T-helper 1 cell treated with Interleukin-12 subunit alpha and Interleukin-12 subunit beta and Interleukin-4 antibody, amounts not matched to agents 30 μg/mL and 1 μg/mL, for 36 hours (primary cell): ENCODE data around the gene MS4A6E.
"Not testable (repeated sequence)": the region's sequence is repeated elsewhere in the genome, so short reads cannot be mapped to it uniquely, and the experiment has no call there.

Source experiments
- H3K27ac Mint-ChIP-seq: one replicate; pipeline ENCODE4 v1.8.0; 2021; ENCODE audit warnings: mild to moderate bottlenecking, mixed read lengths
- H3K27me3 Mint-ChIP-seq: one replicate; pipeline ENCODE4 v1.8.0; 2021; ENCODE audit warnings: low read depth, mixed read lengths
- H3K36me3 Mint-ChIP-seq: one replicate; pipeline ENCODE4 v1.8.0; 2021; ENCODE audit warnings: low read depth, mixed read lengths
- H3K4me1 Mint-ChIP-seq: one replicate; pipeline ENCODE4 v1.8.0; 2021; ENCODE audit warnings: low read depth, mixed read lengths
- H3K4me3 Mint-ChIP-seq: one replicate; pipeline ENCODE4 v1.8.0; 2021; ENCODE audit warnings: mild to moderate bottlenecking, moderate library complexity, mixed read lengths
- H3K9me3 Mint-ChIP-seq: one replicate; pipeline ENCODE4 v1.8.0; 2021; ENCODE audit warnings: mixed read lengths

The MS4A6E gene, protein sequence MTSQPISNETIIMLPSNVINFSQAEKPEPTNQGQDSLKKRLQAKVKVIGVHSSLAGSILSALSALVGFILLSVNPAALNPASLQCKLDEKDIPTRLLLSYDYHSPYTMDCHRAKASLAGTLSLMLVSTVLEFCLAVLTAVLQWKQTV

GRCh38 chr11:60326955-60327354, at the start of gene MS4A6E:
Gene MS4A6E, plus strand, starts transcription at chr11:60327255. Its CDS starts 7,641 bp downstream, at chr11:60334896.
- no peaks in the 10 kb centered on the region for H3K36me3 Mint-ChIP-seq
- no peak within 1 kb of the TSS for H3K4me3 Mint-ChIP-seq
- H3K9me3 Mint-ChIP-seq: peaks cover 11% of the 10 kb centered on the region
- H3K27ac Mint-ChIP-seq: no peak within 1 kb of the TSS
- no peaks in the 10 kb centered on the region for H3K27me3 Mint-ChIP-seq
- no peaks in the 10 kb centered on the region for H3K4me1 Mint-ChIP-seq

DNA sequence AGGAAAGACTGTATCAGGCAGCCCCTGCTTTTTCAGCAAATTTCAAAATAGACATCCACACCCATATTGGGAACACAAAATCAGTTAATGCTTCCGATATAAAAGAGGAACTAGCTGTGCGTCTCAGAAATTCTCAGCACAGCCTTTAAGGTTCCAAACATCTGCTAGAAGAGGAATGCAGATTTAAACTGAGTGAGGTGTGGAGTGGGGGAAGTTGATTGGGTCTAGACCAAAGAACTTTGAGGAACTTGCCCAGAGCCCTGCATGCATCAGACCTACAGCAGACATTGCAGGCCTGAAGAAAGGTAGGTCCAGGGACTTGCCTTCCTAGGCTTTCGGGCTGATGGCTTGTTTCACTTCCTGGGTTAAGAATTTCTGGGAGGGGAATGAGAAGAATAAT, 46.6 kb upstream of the MS4A6E start, which contains the start of gene MS4A4A:
TSS of gene MS4A4A (plus strand) at position 255 of the 400 bp plus-strand sequence. CDS start at position 265, 10 bp downstream.
- Mint-ChIP-seq H3K36me3 (no peaks in the 10 kb centered on the region), H3K4me1 (no peaks in the 10 kb centered on the region), H3K27ac (no peak within 1 kb of the TSS), H3K9me3 (no peaks in the 10 kb centered on the region), H3K4me3 (no peak within 1 kb of the TSS), H3K27me3 (no peaks in the 10 kb centered on the region)

DNA sequence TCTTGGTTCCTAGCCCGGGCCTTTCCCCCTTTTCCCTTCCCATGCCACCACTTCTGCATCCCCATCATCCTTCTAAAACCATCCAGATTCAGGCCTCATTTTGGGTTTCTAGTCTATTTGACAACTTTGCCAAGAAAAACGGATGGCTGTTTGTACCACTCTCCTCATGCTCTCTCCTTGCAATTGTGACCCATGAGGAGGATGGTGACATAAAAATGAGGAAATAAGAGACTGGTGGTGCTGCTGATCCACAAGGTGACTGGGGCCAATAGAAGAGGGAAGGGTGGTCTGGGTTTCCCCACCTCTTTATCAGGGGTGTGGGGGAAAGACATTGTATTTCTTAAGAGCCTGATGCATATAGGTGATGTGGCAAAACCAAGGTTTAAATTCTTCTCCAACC, 45.6 kb upstream of the MS4A6E start:
- H3K9me3 Mint-ChIP-seq: no peaks in the 10 kb centered on the region
- no peaks in the 10 kb centered on the region for H3K4me1 Mint-ChIP-seq
- H3K27me3 Mint-ChIP-seq: no peaks in the 10 kb centered on the region
- no peaks in the 10 kb centered on the region for H3K36me3 Mint-ChIP-seq
- no peak overlapping the region for H3K4me3 Mint-ChIP-seq
- H3K27ac Mint-ChIP-seq: no peak overlapping the region

DNA sequence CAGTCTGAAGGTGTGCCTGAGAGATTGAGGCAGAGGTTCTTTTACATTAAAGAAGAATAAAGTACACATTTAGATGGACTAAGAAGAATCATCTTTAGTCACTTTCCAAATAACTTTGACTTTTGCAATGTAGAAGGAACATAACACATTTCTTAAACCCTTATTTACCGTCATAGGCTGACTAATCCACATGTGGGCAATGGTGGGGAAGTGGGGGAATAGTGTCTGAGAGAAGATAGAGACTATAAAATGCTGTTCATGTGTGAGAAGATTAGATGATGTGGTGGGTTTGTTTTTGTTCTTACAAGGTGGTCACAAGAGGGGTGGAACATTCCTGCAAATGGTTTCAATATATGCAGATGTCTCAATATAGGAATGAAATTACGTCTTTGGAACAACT, 44.8 kb upstream of the MS4A6E start:
- no peak overlapping the region for H3K4me3 Mint-ChIP-seq
- no peaks in the 10 kb centered on the region for H3K27me3 Mint-ChIP-seq
- no peaks in the 10 kb centered on the region for H3K36me3 Mint-ChIP-seq
- H3K27ac Mint-ChIP-seq: no peak overlapping the region
- no peaks in the 10 kb centered on the region for H3K9me3 Mint-ChIP-seq
- H3K4me1 Mint-ChIP-seq: no peaks in the 10 kb centered on the region

GRCh38 chr11:60285411-60286126, 41.5 kb upstream of the MS4A6E start:
- H3K27ac Mint-ChIP-seq, H3K27me3 Mint-ChIP-seq, H3K4me1 Mint-ChIP-seq, H3K9me3 Mint-ChIP-seq, H3K36me3 Mint-ChIP-seq, H3K4me3 Mint-ChIP-seq: not testable (repeated sequence)

DNA sequence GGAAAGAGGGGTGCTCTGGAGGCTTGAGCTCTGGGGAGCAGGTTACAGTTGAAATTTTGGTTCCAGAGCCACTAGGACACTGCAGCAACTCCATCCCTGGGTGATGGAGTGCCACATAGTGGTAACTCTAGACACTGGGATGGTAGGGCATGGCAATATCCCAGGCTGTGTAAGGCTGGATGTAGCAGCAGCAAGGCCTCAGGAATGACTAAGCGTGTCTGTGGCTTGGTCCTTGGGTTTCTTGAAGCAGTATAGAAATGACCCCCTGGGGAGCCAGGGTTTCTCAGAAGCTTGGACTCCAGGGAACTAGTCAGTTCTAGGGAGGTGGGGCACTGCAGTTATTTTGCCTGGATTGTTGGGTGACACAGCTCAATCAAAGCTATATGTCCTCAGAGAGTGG, 38.5 kb upstream of the MS4A6E start:
- Mint-ChIP-seq H3K27me3 (no peaks in the 10 kb centered on the region), H3K9me3 (no peaks in the 10 kb centered on the region), H3K36me3 (no peaks in the 10 kb centered on the region), H3K4me1 (no peaks in the 10 kb centered on the region), H3K4me3 (no peak overlapping the region), H3K27ac (no peak overlapping the region)

- Mint-ChIP-seq H3K4me3 (no peak overlapping the region), H3K4me1 (no peaks in the 10 kb centered on the region), H3K9me3 (no peaks in the 10 kb centered on the region), H3K27me3 (no peaks in the 10 kb centered on the region), H3K27ac (no peak overlapping the region), H3K36me3 (no peaks in the 10 kb centered on the region)
These were observed 34.9 kb upstream of the MS4A6E start for GRCh38 chr11:60292145-60292544.

DNA sequence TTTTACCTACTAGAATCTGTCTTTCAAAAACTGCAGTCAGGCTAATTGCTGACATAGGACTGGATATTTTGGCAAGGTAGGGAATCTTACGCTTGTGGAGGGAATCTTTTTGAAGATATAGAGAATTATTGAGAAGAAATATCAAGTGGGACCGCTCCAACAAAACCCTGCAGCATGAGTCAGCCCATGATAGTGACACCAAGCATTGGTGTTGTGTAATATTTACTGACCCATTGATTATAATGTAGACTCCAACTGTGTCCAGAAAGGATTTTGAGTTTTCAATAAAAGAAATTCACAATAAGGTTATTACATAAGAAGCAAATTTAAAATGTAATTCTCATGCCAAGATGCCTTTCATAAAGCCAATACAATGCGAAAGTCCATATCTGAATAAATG, 25.9 kb upstream of the MS4A6E start:
- H3K27me3 Mint-ChIP-seq: no peaks in the 10 kb centered on the region
- no peaks in the 10 kb centered on the region for H3K9me3 Mint-ChIP-seq
- H3K4me3 Mint-ChIP-seq: no peak overlapping the region
- H3K4me1 Mint-ChIP-seq: no peaks in the 10 kb centered on the region
- no peaks in the 10 kb centered on the region for H3K36me3 Mint-ChIP-seq
- no peak overlapping the region for H3K27ac Mint-ChIP-seq

GRCh38 chr11:60301884-60302283, 25.2 kb upstream of the MS4A6E start:
- H3K9me3 Mint-ChIP-seq, H3K4me1 Mint-ChIP-seq, H3K4me3 Mint-ChIP-seq, H3K27ac Mint-ChIP-seq, H3K36me3 Mint-ChIP-seq, H3K27me3 Mint-ChIP-seq: not testable (repeated sequence)

DNA sequence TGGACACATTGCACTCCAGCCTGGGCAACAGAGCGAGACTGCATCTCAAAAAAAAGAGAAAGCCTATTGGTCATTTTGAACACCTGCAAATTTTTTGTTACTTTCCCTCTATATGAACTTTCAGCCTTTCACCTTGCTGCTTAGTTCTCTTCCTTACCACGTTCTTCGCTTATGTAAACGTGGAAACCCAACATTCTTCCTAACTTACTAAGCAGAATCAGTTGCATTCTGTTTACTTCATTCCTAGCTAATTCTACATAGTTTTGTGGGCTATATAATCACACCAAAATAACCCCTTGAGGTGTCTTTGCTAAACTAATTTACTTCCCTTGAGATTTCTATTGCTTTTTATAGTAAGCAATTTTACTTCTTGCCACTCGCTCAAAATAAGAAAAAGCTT, 23.4 kb upstream of the MS4A6E start:
- H3K27me3 Mint-ChIP-seq: no peaks in the 10 kb centered on the region
- no peaks in the 10 kb centered on the region for H3K4me1 Mint-ChIP-seq
- no peaks in the 10 kb centered on the region for H3K36me3 Mint-ChIP-seq
- no peak overlapping the region for H3K4me3 Mint-ChIP-seq
- H3K9me3 Mint-ChIP-seq: no peaks in the 10 kb centered on the region
- H3K27ac Mint-ChIP-seq: no peak overlapping the region

DNA sequence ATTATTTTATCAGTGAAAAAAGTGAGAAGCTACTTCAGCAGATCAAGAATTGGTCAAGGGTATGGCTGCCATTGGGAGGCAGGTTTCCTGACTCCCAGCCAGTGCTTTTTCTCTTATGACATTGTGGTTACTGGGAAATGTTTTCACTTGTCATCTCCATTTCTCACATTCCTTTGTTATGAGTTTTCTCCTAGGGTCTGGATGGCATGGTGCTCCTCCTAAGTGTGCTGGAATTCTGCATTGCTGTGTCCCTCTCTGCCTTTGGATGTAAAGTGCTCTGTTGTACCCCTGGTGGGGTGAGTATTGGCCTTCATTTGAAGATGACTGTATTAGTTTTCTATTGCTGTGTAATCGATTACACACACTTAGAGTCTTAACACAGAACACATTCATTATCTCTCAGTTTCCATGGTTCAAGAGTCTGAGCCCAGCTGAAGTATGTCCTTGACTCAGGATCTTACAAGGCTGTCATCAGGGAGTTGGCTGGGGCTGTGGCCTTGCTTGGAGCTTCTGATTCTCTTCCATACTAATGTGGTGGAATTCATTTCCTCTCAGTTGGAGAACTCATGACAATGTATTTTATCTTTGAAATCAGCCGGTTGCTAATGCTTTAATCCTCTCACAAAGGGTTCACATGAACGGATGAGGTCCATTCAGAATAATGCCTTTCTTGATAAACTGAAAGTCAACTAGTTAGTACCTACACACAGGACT, 21.0 kb upstream of the MS4A6E start:
- Mint-ChIP-seq H3K27me3 (no peaks in the 10 kb centered on the region), H3K36me3 (no peaks in the 10 kb centered on the region), H3K27ac (no peak overlapping the region), H3K9me3 (no peaks in the 10 kb centered on the region), H3K4me3 (no peak overlapping the region), H3K4me1 (no peaks in the 10 kb centered on the region)

DNA sequence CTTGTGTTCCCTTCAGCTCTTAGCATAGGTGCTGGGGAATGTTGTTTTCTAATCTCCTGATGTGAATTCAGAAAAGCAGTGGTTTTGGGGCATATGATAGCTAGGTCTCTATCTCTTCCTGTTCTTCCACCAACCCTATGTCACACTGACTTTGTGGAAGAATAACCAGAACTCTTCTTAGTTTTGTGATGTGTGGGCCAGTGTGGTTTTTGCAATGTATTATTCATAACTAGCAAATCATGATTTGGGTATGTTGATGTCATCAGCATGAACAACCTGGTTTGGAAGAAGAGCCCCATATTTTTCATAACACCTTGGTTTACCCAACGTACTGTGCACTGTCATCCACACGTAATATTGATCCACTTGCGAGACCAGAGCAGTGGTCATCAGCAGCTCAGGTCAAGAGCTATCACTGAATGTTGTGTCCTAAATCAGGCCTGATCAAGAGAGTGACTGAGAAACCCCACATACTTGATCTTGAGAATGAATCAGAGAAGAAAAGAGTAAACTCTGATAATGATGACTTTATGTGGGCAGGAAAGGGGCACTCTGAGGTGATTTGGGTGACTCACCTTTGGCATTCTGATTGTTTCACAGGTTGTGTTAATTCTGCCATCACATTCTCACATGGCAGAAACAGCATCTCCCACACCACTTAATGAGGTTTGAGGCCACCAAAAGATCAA, 19.4 kb upstream of the MS4A6E start:
- Mint-ChIP-seq H3K4me1 (no peaks in the 10 kb centered on the region), H3K36me3 (no peaks in the 10 kb centered on the region), H3K9me3 (no peaks in the 10 kb centered on the region), H3K4me3 (no peak overlapping the region), H3K27me3 (no peaks in the 10 kb centered on the region), H3K27ac (no peak overlapping the region)

DNA sequence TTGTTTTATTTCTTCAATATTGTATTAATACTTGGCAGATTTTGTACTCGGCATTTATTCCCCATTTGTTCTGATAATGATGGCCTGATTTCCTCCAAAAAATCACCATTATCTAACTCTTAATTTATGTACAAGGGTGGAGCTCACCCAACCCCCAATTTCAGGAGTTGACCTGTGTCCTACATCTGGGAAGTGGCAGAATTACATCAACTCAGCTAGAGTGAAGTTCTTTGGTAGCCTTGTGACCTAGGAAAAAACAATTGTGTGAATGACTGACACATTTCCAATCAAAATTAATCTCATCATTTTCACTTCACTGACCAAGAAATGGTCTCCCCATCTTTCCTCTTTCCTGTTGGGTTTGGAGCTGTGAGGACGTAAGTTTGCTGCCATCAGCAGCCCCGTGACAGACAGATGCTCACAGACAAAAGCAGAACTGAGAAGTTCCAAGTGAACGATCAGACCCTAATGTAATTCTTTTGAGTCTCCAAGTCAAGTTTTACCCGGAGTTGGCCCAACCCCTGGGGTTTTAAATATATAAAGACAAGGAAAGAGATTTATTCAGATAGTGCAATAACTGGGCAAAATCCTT, 16.6 kb upstream of the MS4A6E start:
- no peaks in the 10 kb centered on the region for H3K36me3 Mint-ChIP-seq
- no peak overlapping the region for H3K4me3 Mint-ChIP-seq
- H3K4me1 Mint-ChIP-seq: no peaks in the 10 kb centered on the region
- H3K9me3 Mint-ChIP-seq: no peaks in the 10 kb centered on the region
- H3K27me3 Mint-ChIP-seq: no peaks in the 10 kb centered on the region
- no peak overlapping the region for H3K27ac Mint-ChIP-seq

GRCh38 chr11:60314635-60315321, 12.3 kb upstream of the MS4A6E start:
- Mint-ChIP-seq H3K36me3 (no peaks in the 10 kb centered on the region), H3K4me1 (no peaks in the 10 kb centered on the region), H3K27ac (no peak overlapping the region), H3K27me3 (no peaks in the 10 kb centered on the region), H3K4me3 (no peak overlapping the region), H3K9me3 (peaks cover 3% of the 10 kb centered on the region)
